ENCODE measurements around the gene IFT88.
"Not testable (repeated sequence)": the region's sequence is repeated elsewhere in the genome, so short reads cannot be mapped to it uniquely, and the experiment has no call there.

IFT88 gene

DNA sequence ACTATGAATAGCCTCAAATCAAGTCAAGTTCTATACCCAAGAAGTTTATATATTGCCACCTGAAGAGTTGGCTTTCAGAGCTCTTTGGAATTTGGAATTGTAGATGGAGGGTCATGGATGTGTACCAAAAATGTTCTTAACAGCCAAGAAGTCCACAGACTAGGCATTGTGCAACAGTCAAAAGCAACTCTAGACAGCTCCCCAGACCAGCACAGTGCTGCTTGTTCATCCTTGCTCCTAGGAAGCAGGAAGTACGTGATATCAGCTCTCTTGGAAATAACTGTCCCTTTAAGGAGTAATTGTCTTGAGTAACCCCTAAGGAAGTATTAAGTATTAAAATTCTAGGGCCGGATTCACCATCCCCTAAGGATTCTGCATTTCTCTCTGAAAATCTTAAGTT, 105.8 kb downstream of the IFT88 start:
- no peak for TF ChIP-seq RARB (CRISPR knock-in tag; IDR thresholded peaks at IDR 0.05)
- TF ChIP-seq ZNF8 (CRISPR knock-in tag; IDR thresholded peaks at IDR 0.05): no peak
- TF ChIP-seq BACH2 (CRISPR knock-in tag; IDR thresholded peaks at IDR 0.05; ENCODE audit: borderline replicate concordance): no peak
- TF ChIP-seq CSRNP3 (CRISPR knock-in tag; IDR thresholded peaks at IDR 0.05): no peak
- no peak for TF ChIP-seq ZNF565 (CRISPR knock-in tag; conservative IDR thresholded peaks at IDR 0.05; ENCODE audit: low read depth)
- TF ChIP-seq ISL1 (CRISPR knock-in tag; IDR thresholded peaks at IDR 0.05): no peak
- no peak for ATAC-seq

DNA sequence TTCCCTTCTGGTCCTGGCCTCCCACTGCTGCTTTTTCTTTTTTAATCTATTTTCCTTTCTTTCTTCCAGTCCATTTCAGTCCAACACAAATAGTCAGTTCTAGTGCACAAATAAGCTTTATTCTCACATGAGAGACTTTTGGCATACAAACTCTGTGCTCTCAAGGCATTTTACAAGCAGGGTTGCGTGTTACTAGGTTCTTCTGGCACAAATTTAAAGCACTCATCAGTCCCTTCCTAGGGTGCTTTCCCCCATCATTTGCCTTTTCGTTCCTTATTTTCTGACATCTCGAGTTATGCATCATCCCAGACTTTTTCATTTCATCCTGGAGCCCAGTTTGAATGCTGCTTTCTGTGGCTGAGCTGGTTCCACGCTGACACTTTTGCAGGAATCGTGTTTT, 106.8 kb downstream of the IFT88 start:
- no peak for ATAC-seq
- TF ChIP-seq TCF4 (CRISPR knock-in tag; IDR thresholded peaks at IDR 0.05; ENCODE audit: borderline replicate concordance) (no peak), CSRNP3 (CRISPR knock-in tag; IDR thresholded peaks at IDR 0.05) (no peak), ISL1 (CRISPR knock-in tag; IDR thresholded peaks at IDR 0.05) (no peak), GLIS3 (CRISPR knock-in tag; IDR thresholded peaks at IDR 0.05) (no peak), PATZ1 (CRISPR knock-in tag; IDR thresholded peaks at IDR 0.05; ENCODE audit: borderline replicate concordance) (no peak), OSR1 (CRISPR knock-in tag; IDR thresholded peaks at IDR 0.05) (no peak), ZNF70 (CRISPR knock-in tag; IDR thresholded peaks at IDR 0.05) (no peak), ZNF565 (CRISPR knock-in tag; conservative IDR thresholded peaks at IDR 0.05; ENCODE audit: low read depth) (no peak), ZFP30 (CRISPR knock-in tag; IDR thresholded peaks at IDR 0.05) (no peak), ZC3H10 (CRISPR knock-in tag; IDR thresholded peaks at IDR 0.05) (no peak), ZNF8 (CRISPR knock-in tag; IDR thresholded peaks at IDR 0.05) (no peak), BACH2 (CRISPR knock-in tag; IDR thresholded peaks at IDR 0.05; ENCODE audit: borderline replicate concordance) (no peak), ESRRG (CRISPR knock-in tag; IDR thresholded peaks at IDR 0.05) (no peak), CSDC2 (CRISPR knock-in tag; IDR thresholded peaks at IDR 0.05) (no peak)
- TF ChIP-seq, protein P1, sequence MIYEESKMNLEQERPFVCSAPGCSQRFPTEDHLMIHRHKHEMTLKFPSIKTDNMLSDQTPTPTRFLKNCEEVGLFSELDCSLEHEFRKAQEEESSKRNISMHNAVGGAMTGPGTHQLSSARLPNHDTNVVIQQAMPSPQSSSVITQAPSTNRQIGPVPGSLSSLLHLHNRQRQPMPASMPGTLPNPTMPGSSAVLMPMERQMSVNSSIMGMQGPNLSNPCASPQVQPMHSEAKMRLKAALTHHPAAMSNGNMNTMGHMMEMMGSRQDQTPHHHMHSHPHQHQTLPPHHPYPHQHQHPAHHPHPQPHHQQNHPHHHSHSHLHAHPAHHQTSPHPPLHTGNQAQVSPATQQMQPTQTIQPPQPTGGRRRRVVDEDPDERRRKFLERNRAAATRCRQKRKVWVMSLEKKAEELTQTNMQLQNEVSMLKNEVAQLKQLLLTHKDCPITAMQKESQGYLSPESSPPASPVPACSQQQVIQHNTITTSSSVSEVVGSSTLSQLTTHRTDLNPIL (CRISPR knock-in tag; IDR thresholded peaks at IDR 0.05; ENCODE audit: low read depth): no peak
- TF ChIP-seq, protein P2, sequence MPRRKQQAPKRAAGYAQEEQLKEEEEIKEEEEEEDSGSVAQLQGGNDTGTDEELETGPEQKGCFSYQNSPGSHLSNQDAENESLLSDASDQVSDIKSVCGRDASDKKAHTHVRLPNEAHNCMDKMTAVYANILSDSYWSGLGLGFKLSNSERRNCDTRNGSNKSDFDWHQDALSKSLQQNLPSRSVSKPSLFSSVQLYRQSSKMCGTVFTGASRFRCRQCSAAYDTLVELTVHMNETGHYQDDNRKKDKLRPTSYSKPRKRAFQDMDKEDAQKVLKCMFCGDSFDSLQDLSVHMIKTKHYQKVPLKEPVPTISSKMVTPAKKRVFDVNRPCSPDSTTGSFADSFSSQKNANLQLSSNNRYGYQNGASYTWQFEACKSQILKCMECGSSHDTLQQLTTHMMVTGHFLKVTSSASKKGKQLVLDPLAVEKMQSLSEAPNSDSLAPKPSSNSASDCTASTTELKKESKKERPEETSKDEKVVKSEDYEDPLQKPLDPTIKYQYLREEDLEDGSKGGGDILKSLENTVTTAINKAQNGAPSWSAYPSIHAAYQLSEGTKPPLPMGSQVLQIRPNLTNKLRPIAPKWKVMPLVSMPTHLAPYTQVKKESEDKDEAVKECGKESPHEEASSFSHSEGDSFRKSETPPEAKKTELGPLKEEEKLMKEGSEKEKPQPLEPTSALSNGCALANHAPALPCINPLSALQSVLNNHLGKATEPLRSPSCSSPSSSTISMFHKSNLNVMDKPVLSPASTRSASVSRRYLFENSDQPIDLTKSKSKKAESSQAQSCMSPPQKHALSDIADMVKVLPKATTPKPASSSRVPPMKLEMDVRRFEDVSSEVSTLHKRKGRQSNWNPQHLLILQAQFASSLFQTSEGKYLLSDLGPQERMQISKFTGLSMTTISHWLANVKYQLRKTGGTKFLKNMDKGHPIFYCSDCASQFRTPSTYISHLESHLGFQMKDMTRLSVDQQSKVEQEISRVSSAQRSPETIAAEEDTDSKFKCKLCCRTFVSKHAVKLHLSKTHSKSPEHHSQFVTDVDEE (CRISPR knock-in tag; IDR thresholded peaks at IDR 0.05): no peak

GRCh38 chr13:20676213-20676612, 109.3 kb downstream of the IFT88 start:
- TF ChIP-seq, protein P1 (CRISPR knock-in tag; IDR thresholded peaks at IDR 0.05; ENCODE audit: low read depth): no peak
- no peak for TF ChIP-seq ZFP30 (CRISPR knock-in tag; IDR thresholded peaks at IDR 0.05)
- TF ChIP-seq CSDC2 (CRISPR knock-in tag; IDR thresholded peaks at IDR 0.05): no peak
- TF ChIP-seq, protein P2 (CRISPR knock-in tag; IDR thresholded peaks at IDR 0.05): no peak
- TF ChIP-seq PPARA (CRISPR knock-in tag; IDR thresholded peaks at IDR 0.05; ENCODE audit: borderline replicate concordance): no peak
- no peak for TF ChIP-seq RARB (CRISPR knock-in tag; IDR thresholded peaks at IDR 0.05)
- TF ChIP-seq ZNF8 (CRISPR knock-in tag; IDR thresholded peaks at IDR 0.05): no peak
- TF ChIP-seq ESRRG (CRISPR knock-in tag; IDR thresholded peaks at IDR 0.05): no peak
- TF ChIP-seq PATZ1 (CRISPR knock-in tag; IDR thresholded peaks at IDR 0.05; ENCODE audit: borderline replicate concordance): no peak
- ATAC-seq: no peak

DNA sequence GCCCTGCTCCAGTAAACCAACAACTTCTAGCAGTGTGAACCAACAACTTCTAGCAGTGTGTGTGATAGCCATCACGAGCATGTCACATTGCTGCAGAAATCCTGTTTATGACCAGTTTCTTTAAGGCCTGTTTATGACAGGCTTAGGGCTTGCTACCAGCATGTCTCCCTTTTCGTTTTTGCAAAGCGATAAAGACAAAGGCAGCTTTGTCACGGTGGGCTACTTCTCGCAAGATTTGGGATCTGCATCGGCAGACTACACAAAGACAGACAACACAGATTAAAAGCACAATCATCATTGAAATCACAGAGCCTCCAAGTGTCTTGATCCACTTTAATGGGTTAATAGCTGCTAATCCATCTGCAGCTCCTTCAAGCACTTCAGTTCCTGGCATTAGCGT, 111.6 kb downstream of the IFT88 start:
- ATAC-seq: not testable (repeated sequence)
